Endothelial cell (in vitro differentiated cells): ENCODE measurements around the gene WDR4. TPM values are rescaled to one million over a fixed set of nuclear protein-coding genes. Genes with fewer than 3 reads are reported as not detected.
"Not testable (repeated sequence)": the region's sequence is repeated elsewhere in the genome, so short reads cannot be mapped to it uniquely, and the experiment has no call there.

Source experiments
- DNase-seq: peaks from one replicate; pipeline ENCODE4 v3.0.0; 2021; ENCODE audit warnings: low spot score
- H3K27ac Mint-ChIP-seq: one replicate; pipeline ENCODE4 v1.8.0; 2021; ENCODE audit warnings: mixed read lengths, inconsistent platforms; ENCODE audit not compliant: unreplicated experiment
- H3K27me3 Mint-ChIP-seq: one replicate; pipeline ENCODE4 v1.8.0; 2021; ENCODE audit warnings: mild to moderate bottlenecking, moderate library complexity, mixed read lengths, inconsistent platforms; ENCODE audit not compliant: unreplicated experiment
- H3K36me3 Mint-ChIP-seq: one replicate; pipeline ENCODE4 v1.8.0; 2021; ENCODE audit warnings: mild to moderate bottlenecking, low read depth, mixed read lengths, inconsistent platforms; ENCODE audit not compliant: unreplicated experiment
- H3K4me1 Mint-ChIP-seq: one replicate; pipeline ENCODE4 v1.8.0; 2021; ENCODE audit warnings: mild to moderate bottlenecking, mixed read lengths, inconsistent platforms; ENCODE audit not compliant: unreplicated experiment
- H3K4me3 Mint-ChIP-seq: one replicate; pipeline ENCODE4 v1.8.0; 2021; ENCODE audit warnings: mild to moderate bottlenecking, mixed read lengths, inconsistent platforms; ENCODE audit not compliant: unreplicated experiment
- H3K9me3 Mint-ChIP-seq: one replicate; pipeline ENCODE4 v1.8.0; 2021; ENCODE audit warnings: mixed read lengths, inconsistent platforms; ENCODE audit not compliant: unreplicated experiment
- long read RNA-seq: library from polyadenylated mRNA; unstranded; transcript quantifications from one replicate; pipeline ENCODE4 v2.0.0, GENCODE V29; 2020; ENCODE audit not compliant: unreplicated experiment
- total RNA-seq: library from RNA; stranded (reverse); fragmentation: NEBNext Ultra II Directional; extraction: Animal tissue kit (Norgen Biotek cat#: 25700); gene quantifications from one replicate; pipeline ENCODE4 v1.2.1, GENCODE V29; 2021; ENCODE audit not compliant: unreplicated experiment
- TF ChIP-seq, protein P1 (sequence below): fragments of 200-600 bp; sonication (generic); IDR thresholded peaks from one replicate; pipeline ENCODE4 v1.5.0; 2021; ENCODE audit warnings: antibody characterized with exemption; ENCODE audit not compliant: unreplicated experiment

WDR4 gene, protein sequence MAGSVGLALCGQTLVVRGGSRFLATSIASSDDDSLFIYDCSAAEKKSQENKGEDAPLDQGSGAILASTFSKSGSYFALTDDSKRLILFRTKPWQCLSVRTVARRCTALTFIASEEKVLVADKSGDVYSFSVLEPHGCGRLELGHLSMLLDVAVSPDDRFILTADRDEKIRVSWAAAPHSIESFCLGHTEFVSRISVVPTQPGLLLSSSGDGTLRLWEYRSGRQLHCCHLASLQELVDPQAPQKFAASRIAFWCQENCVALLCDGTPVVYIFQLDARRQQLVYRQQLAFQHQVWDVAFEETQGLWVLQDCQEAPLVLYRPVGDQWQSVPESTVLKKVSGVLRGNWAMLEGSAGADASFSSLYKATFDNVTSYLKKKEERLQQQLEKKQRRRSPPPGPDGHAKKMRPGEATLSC
- total RNA-seq = 14.3 TPM
- long read RNA-seq, partial matches to known transcripts = 0 of 5 reads
- long read RNA-seq, other reads (novel, unspliced or antisense) = 4 of 5 reads

GRCh38 chr21:42878993-42879787 lies at the start of gene WDR4:
Gene WDR4 (minus strand): TSS chr21:42879539. CDS start chr21:42879495, 44 bp downstream.
- Mint-ChIP-seq H3K36me3 (peaks cover 14% of the 10 kb centered on the region), H3K4me3 (peak within 1 kb of the TSS; percentile 99), H3K4me1 (peaks cover 25% of the 10 kb centered on the region), H3K27me3 (peaks cover 13% of the 10 kb centered on the region), H3K9me3 (no peaks in the 10 kb centered on the region), H3K27ac (peak within 1 kb of the TSS; percentile 91)
- TF ChIP-seq, protein P1, sequence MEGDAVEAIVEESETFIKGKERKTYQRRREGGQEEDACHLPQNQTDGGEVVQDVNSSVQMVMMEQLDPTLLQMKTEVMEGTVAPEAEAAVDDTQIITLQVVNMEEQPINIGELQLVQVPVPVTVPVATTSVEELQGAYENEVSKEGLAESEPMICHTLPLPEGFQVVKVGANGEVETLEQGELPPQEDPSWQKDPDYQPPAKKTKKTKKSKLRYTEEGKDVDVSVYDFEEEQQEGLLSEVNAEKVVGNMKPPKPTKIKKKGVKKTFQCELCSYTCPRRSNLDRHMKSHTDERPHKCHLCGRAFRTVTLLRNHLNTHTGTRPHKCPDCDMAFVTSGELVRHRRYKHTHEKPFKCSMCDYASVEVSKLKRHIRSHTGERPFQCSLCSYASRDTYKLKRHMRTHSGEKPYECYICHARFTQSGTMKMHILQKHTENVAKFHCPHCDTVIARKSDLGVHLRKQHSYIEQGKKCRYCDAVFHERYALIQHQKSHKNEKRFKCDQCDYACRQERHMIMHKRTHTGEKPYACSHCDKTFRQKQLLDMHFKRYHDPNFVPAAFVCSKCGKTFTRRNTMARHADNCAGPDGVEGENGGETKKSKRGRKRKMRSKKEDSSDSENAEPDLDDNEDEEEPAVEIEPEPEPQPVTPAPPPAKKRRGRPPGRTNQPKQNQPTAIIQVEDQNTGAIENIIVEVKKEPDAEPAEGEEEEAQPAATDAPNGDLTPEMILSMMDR = no peak
- peak; percentile 97 for DNase-seq

DNA sequence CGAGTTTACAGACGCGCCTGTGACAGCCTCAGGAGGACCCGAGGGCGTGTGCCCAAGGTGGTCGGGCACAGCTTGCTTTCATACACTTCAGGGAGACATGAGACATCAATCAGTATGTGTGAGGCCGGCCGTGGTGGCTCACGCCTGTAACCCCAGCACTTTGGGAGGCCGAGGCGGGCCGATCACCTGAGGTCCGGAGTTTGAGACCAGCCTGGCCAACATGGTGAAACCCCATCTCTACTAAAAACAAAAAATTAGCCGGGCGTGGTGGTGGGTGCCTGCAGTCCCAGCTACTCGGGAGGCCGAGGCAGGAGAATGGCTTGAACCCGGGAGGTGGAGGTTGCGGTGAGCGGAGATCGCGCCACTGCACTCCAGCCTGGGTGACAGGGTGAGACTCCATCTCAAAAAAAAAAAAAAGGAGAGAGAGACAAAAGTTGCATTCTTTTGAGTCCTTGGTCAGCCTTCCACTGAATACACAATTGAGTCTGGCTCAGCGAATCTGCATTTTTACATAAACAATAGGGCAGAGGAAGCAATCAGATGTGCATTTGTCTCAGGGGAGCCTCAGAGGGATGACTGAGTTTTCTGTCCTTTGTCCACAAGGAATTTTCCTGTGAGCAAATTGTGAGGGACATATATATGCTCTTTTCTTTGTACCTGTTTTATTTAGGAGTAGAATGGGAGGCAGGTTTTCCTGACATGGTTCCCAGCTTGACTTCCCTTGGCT lies 48.3 kb upstream of the WDR4 start:
- H3K4me3 Mint-ChIP-seq, H3K27me3 Mint-ChIP-seq, H3K27ac Mint-ChIP-seq, H3K36me3 Mint-ChIP-seq, H3K9me3 Mint-ChIP-seq, DNase-seq: not testable (repeated sequence)
- peaks cover 18% of the 10 kb centered on the region for H3K4me1 Mint-ChIP-seq

DNA sequence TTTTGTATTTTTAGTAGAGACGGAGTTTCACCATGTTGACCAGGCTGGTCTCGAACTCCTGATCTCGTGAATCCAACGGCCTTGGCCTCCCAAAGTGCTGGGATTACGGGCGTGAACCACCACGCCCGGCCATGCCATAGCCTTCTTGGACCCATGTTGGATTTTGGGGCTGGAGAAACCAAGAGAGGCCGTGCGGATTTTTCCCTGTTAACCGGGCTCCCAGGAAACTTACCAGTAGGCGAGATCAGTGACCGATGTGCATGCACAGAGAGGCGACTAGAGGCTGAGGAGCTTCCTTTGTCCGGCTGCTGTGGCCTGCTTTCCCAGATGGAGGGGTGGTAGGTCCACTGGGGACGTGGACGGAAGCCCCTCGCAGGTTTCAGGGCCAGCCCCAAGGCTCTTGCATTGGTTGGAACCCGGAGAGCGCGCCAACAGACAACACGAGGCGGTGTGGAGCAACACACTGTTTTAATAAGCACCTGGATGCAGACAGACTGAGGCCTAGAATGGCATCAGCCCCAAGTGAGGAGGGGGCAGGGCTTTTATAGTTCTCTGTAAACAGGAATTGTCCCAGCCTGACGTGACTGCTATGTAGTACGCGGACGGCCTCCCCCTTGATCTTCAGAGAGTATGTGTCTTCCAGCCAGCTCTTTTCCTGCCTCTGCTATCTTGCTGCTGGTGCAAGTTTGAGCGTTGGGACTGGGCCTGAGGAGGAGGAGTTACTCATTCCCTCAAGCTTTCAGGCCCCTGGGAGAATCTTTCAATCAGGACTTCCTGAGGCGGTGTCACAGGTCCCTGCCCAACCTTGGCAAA lies 46.0 kb upstream of the WDR4 start, which contains the start of gene ERVH48-1:
Gene ERVH48-1 (minus strand): TSS at position 517 of the 813 bp plus-strand sequence. CDS start 6,624 bp downstream, outside the sequence.
- peaks cover 4% of the 10 kb centered on the region for H3K36me3 Mint-ChIP-seq
- H3K4me1 Mint-ChIP-seq = peaks cover 19% of the 10 kb centered on the region
- H3K27me3 Mint-ChIP-seq = peaks cover 3% of the 10 kb centered on the region
- peak within 1 kb of the TSS; percentile 75 for H3K27ac Mint-ChIP-seq
- no peaks in the 10 kb centered on the region for H3K9me3 Mint-ChIP-seq
- H3K4me3 Mint-ChIP-seq = peak within 1 kb of the TSS; percentile 82
- DNase-seq = peak; percentile 50
- TF ChIP-seq, protein P1 = no peak

DNA sequence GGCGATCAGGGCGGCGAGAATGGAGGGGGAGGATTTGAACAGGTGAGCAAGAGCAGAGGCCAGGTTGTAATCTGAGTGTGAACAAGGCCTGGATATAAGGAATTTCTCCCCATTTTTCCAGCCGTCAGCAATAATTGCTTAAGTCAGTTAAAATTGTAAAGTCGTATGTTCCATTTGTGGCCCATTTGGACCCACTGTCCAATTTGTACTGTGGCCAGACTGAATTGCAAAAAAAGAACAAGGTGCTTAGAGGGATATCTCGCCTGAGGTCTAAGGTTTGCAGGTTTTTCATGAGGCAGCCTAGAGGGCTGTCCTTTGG lies 45.1 kb upstream of the WDR4 start:
- H3K9me3 Mint-ChIP-seq = no peaks in the 10 kb centered on the region
- peak overlapping the region; percentile 93 for H3K27ac Mint-ChIP-seq
- peak overlapping the region; percentile 82 for H3K4me3 Mint-ChIP-seq
- peaks cover 3% of the 10 kb centered on the region for H3K27me3 Mint-ChIP-seq
- H3K4me1 Mint-ChIP-seq = peaks cover 19% of the 10 kb centered on the region
- TF ChIP-seq, protein P1 = no peak
- H3K36me3 Mint-ChIP-seq = peaks cover 4% of the 10 kb centered on the region
- DNase-seq = no peak
